Lower leg skin (tissue), 4 donors: ENCODE results near the gene TMEM59. TPM values are rescaled to one million over a fixed set of nuclear protein-coding genes. Genes with fewer than 3 reads are reported as not detected.
A peak's percentile ranks its signal among the peaks of the same experiment; 100 is the strongest.

Experiments
- DNase-seq, 2 donors: peaks; one replicate each; pipeline ENCODE4 v3.0.0-alpha.2; 2019; ENCODE audit warnings: low spot score in 2 of 2
- H3K4me3 ChIP-seq: fragments of 200-600 bp; sonication (generic); 2 replicates; pipeline ENCODE4 v1.5.1; 2017; ENCODE audit warnings: mild to moderate bottlenecking, low read depth; ENCODE audit not compliant: poor library complexity, severe bottlenecking
- POLR2A ChIP-seq, 2 donors: fragments of 450-650 bp; IDR thresholded peaks; one replicate each; pipeline ENCODE4 v1.6.1; 2016 to 2017; ENCODE audit warnings: antibody characterized with exemption in 2 of 2, mild to moderate bottlenecking in 1 of 2, moderate library complexity in 1 of 2
- WGBS, 2 donors: methylation state at CpG; one replicate each; pipeline ENCODE4 v1.1.5; 2018; 5-methylcytosine and 5-hydroxymethylcytosine counted together
- intact Hi-C: fragments of 100-400 bp; cut with DNase I; formaldehyde crosslinking; loops from one replicate; pipeline ENCODE4 v1.15.0; 2023; ENCODE audit warnings: low total_unique reads
- total RNA-seq, 4 donors: library from RNA; depleted of rRNA; stranded (reverse); fragments of >200 nt; gene quantifications; one replicate each; pipeline ENCODE4 v1.1.0, GENCODE V29; 2016
- TF ChIP-seq, protein P1 (sequence below), 3 donors: fragments of 450-650 bp; IDR thresholded peaks; one replicate each; pipeline ENCODE4 v1.5.1; 2016; ENCODE audit warnings: antibody characterized with exemption in 3 of 3, mild to moderate bottlenecking in 3 of 3, moderate library complexity in 2 of 3

TMEM59 gene
- total RNA-seq, 4 donors from 2014 or later = 197 to 355 (median 320) TPM

DNA sequence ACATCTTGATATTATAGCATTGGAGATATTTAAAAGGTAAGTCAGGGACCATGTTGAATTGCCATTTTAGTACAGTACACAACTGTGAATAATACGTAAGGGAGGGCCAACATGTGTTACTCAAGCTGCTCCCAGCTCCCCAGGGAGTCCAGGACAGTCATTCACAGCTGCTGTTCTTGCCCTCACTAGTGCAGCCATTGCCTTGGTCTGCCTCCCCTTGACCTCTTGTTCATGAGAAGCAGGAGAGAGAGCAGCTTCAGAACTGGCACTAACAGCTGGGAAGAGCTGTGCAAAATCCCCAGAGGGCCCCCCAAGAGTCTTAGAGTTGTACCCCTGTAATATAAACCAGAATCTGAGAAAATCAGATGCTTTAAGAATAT is 16.8 kb upstream of the TMEM59 start:
- DNase-seq = no peak
- WGBS, 2 donors = 43 to 61% methylated on average over 1 of the region's 1 CpG
- TF ChIP-seq, protein P1, sequence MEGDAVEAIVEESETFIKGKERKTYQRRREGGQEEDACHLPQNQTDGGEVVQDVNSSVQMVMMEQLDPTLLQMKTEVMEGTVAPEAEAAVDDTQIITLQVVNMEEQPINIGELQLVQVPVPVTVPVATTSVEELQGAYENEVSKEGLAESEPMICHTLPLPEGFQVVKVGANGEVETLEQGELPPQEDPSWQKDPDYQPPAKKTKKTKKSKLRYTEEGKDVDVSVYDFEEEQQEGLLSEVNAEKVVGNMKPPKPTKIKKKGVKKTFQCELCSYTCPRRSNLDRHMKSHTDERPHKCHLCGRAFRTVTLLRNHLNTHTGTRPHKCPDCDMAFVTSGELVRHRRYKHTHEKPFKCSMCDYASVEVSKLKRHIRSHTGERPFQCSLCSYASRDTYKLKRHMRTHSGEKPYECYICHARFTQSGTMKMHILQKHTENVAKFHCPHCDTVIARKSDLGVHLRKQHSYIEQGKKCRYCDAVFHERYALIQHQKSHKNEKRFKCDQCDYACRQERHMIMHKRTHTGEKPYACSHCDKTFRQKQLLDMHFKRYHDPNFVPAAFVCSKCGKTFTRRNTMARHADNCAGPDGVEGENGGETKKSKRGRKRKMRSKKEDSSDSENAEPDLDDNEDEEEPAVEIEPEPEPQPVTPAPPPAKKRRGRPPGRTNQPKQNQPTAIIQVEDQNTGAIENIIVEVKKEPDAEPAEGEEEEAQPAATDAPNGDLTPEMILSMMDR (IDR thresholded peaks at IDR 0.05) = no peak
- TF ChIP-seq POLR2A (IDR thresholded peaks at IDR 0.05) = no peak
- H3K4me3 ChIP-seq = no peak overlapping the region
- intact Hi-C loops = loop anchor here (10.0 kb wide), 1 partner anchor 425 kb away; no protein-coding TSS in a partner anchor

DNA sequence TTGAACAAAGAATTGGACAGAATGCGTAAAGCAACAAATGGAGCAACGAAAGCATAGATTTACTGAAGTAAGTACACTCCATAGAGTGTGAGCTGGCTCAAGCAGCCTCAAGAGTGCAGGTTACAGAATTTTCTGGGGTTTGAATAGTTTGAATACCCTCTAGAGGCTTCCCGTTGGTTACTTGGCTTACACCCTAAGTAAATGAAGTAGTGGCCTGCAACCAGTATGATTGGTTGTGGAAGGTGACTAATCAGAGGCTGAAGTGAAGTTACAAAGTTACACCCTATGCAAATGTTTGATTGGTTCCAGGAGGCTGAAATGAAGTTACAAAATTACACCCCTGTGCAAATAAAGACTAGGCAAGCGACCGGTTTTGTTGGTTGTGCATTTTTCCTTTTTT is 11.3 kb upstream of the TMEM59 start:
- no peak for DNase-seq
- TF ChIP-seq, protein P1 (IDR thresholded peaks at IDR 0.05) = no peak
- no peak for TF ChIP-seq POLR2A (IDR thresholded peaks at IDR 0.05)
- 88 to 91% methylated on average over 5 of the region's 5 CpGs for whole genome bisulfite sequencing, 2 donors
- intact Hi-C loops = loop anchor here (10.0 kb wide), 1 partner anchor 431 kb away; no protein-coding TSS in a partner anchor
- no peak overlapping the region for H3K4me3 ChIP-seq

DNA sequence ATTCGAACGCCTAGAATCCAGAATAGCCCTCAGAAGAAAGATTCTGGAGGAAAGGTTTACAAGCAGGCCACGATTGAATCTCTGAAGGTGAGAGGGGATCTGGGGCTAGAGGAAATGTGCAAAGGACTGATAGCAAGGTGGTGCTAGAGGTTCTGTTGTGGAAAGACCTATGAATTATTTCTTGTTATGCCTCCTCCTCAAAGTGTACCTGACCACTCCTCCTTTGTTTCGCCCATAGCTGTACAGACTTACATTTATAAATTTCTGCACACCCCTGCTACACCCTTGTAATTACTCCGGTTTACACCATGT is 1.4 kb upstream of the TMEM59 start:
- intact Hi-C loops = no loop called here
- WGBS, 2 donors = 40 to 43% methylated on average over 5 of the region's 5 CpGs

DNA sequence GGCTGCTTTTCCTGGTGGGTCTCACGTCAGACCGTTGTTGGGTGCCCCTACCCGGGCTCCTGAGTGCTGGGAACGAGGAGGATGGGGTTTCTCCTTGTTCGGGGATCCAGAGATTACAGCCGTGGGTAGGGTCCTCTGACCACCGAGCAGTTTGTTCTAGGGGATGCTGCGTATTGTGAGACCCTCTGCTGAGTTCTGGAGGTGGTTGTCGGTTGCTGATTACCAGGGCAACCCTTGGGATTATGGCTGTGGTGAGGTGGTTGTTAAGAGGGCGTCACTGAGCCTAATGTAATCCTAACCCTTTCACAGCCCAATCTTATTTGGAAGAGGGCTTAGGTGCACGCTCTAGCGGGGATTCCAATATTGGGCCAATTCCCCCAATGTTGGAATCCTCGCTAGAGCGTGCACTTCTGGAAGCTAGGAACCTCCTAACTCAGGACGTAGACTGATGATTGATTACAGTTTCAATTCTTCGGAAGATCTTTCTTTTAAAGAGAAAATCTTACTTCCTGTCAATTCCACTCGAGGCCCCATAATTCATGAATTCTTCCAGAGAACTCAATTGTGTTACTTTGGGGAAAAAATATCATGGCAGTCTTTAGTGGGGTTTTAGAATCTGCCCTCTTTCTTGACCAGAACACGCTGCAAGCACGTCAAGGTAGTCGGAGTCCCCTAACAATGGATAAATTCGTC is 887 bp upstream of the TMEM59 start:
- H3K4me3 ChIP-seq = peak overlapping the region; percentile 54
- no peak for DNase-seq
- WGBS, 2 donors = 8 to 10% methylated on average over 21 of the region's 21 CpGs
- no peak for TF ChIP-seq POLR2A (IDR thresholded peaks at IDR 0.05)
- TF ChIP-seq, protein P1 (IDR thresholded peaks at IDR 0.05) = no peak
- intact Hi-C loops = no loop called here

More for the DNA sequence above, 1.4 kb upstream of the TMEM59 start:
- H3K4me3 ChIP-seq = no peak overlapping the region
- no peak for DNase-seq
- TF ChIP-seq POLR2A (IDR thresholded peaks at IDR 0.05) = no peak
- TF ChIP-seq, protein P1 (IDR thresholded peaks at IDR 0.05) = no peak

DNA sequence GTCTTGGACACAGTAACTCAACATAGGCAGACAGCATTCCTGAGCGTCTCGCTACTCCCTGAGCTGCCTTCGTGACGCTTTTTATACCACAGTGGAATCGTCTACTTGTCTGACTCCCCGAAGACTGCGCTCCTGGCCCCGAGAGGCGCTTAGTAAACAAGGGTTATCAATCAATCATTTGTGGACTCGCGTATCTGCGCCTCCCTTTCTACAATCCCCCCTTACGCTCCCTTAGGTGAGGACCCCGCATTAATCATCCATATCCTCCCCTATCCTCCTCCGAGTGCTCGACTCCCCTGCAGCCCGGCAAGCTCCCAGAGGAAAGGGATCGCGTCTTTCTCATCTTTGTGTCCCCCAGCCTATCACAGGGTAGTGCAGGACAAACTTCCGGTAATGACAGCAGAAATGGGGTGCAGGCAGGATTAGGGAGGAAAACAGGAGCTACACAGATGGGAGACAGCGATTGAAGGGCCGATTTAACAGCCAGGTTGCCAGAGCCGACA is 522 bp downstream of the TMEM59 start:
- WGBS, 2 donors = 0 to 1% methylated on average over 23 of the region's 23 CpGs
- peak in 1 of 2 donors; percentile 45 for DNase-seq

More for the DNA sequence above, 522 bp downstream of the TMEM59 start:
- intact Hi-C loops = no loop called here
- TF ChIP-seq, protein P1 (IDR thresholded peaks at IDR 0.05) = no peak
- no peak for TF ChIP-seq POLR2A (IDR thresholded peaks at IDR 0.05)
- H3K4me3 ChIP-seq = peak overlapping the region; percentile 83
